Keratinocyte (primary cell): Measurements from ENCODE around the gene OPN1SW. TPM values are rescaled to one million over a fixed set of nuclear protein-coding genes. Genes with fewer than 3 reads are reported as not detected.

Experiments used
- DNase-seq: peaks from one replicate; pipeline ENCODE4 v3.0.0-alpha.2; 2011; ENCODE audit warnings: low read depth, missing footprints, low spot score
- FAIRE-seq: peaks from 2 replicates; lab custom pipeline; 2011; peaks lifted over from hg19 to GRCh38; lab: Jason Lieb, UNC
- H2AFZ ChIP-seq: 2 replicates; pipeline ENCODE4 v1.6.0; 2012; ENCODE audit warnings: low read length, control low read depth, inconsistent platforms; ENCODE audit not compliant: control insufficient read depth
- H3K27ac ChIP-seq: 2 replicates; pipeline ENCODE4 v1.5.1; 2011; ENCODE audit warnings: low read length; ENCODE audit not compliant: control insufficient read depth, insufficient read depth
- H3K27me3 ChIP-seq: 3 replicates; pipeline ENCODE4 v1.6.0; 2011; ENCODE audit warnings: low read length; ENCODE audit not compliant: control insufficient read depth, insufficient read depth; ENCODE audit errors: extremely low read depth
- H3K36me3 ChIP-seq, 2 experiments: 2 replicates in 1 of 2; 3 replicates in 1 of 2; pipeline ENCODE4 v1.5.1; 2011; ENCODE audit warnings: low read length in 2 of 2, mild to moderate bottlenecking in 1 of 2; ENCODE audit not compliant: control insufficient read depth in 2 of 2, insufficient read depth in 2 of 2; ENCODE audit errors: extremely low read depth in 1 of 2
- H3K4me1 ChIP-seq: 3 replicates; pipeline ENCODE4 v1.5.1; 2011; ENCODE audit warnings: low read length; ENCODE audit not compliant: control insufficient read depth, insufficient read depth; ENCODE audit errors: extremely low read depth
- H3K4me2 ChIP-seq: 3 replicates; pipeline ENCODE4 v1.6.0; 2011; ENCODE audit warnings: low read depth, low read length; ENCODE audit not compliant: control insufficient read depth, insufficient read depth; ENCODE audit errors: extremely low read depth
- H3K4me3 ChIP-seq, 3 experiments: fragments of 200-600 bp in 1 of 3; sonication (generic) in 1 of 3; 2 replicates in 2 of 3; 3 replicates in 1 of 3; pipeline ENCODE4 v1.5.1; 2011 to 2016; ENCODE audit warnings: low read length in 3 of 3, mild to moderate bottlenecking in 3 of 3, control low read depth in 2 of 3, inconsistent platforms in 1 of 3, low read depth in 1 of 3, mixed read lengths in 1 of 3, mixed run types in 1 of 3, moderate library complexity in 1 of 3; ENCODE audit not compliant: control insufficient read depth in 2 of 3, insufficient read depth in 2 of 3; ENCODE audit errors: extremely low read depth in 1 of 3
- H3K79me2 ChIP-seq: 2 replicates; pipeline ENCODE4 v1.6.0; 2012; ENCODE audit warnings: low read length; ENCODE audit not compliant: control insufficient read depth, insufficient read depth
- H3K9ac ChIP-seq: 3 replicates; pipeline ENCODE4 v1.6.0; 2011; ENCODE audit warnings: low read length; ENCODE audit not compliant: control insufficient read depth, insufficient read depth; ENCODE audit errors: extremely low read depth
- H3K9me1 ChIP-seq: 3 replicates; pipeline ENCODE4 v1.6.0; 2011; ENCODE audit warnings: low read length; ENCODE audit not compliant: control insufficient read depth, insufficient read depth; ENCODE audit errors: extremely low read depth
- H3K9me3 ChIP-seq: 2 replicates; pipeline ENCODE4 v1.5.1; 2012; ENCODE audit warnings: low read depth, low read length; ENCODE audit not compliant: control insufficient read depth
- H4K20me1 ChIP-seq: 3 replicates; pipeline ENCODE4 v1.6.0; 2011; ENCODE audit warnings: low read length; ENCODE audit not compliant: control insufficient read depth, insufficient read depth; ENCODE audit errors: extremely low read depth
- EZH2 ChIP-seq: IDR thresholded peaks from one replicate; pipeline ENCODE4 v1.6.1; 2012; ENCODE audit warnings: inconsistent platforms, mild to moderate bottlenecking, low read length, moderate library complexity
- dilution Hi-C: fragments of 300-500 bp; cut with MboI; formaldehyde crosslinking; loops from one replicate; pipeline ENCODE4 v1.7.0; 2020; ENCODE audit warnings: low sequenced_read_pairs; ENCODE audit not compliant: extremely low pct_ligation_motif_present
- polyA minus RNA-seq, 3 experiments: library from RNA; depleted of rRNA, polyadenylated mRNA; stranded (reverse); fragments of >200 nt; gene quantifications; 1 replicate in 1 of 3; 2 replicates in 1 of 3; 3 replicates in 1 of 3; pipeline ENCODE4 v1.2.3, GENCODE V29; 2011
- polyA plus RNA-seq, 5 experiments: library from polyadenylated mRNA; depleted of rRNA in 3 of 5; stranded (reverse) in 3 of 5; stranded (forward) in 1 of 5; unstranded in 1 of 5; fragments of >200 nt; gene quantifications; 1 replicate in 1 of 5; 2 replicates in 3 of 5; 3 replicates in 1 of 5; pipeline versions ENCODE4 v1.2.1 to v1.2.3, GENCODE V29; 2011 to 2012; ENCODE audit warnings: missing spikeins in 2 of 5, low read depth in 1 of 5, low replicate concordance in 1 of 5
- TF ChIP-seq, protein P1 (sequence below), 3 experiments: IDR thresholded peaks in 1 of 3; conservative IDR thresholded peaks in 1 of 3; optimal IDR thresholded peaks in 1 of 3; 2 replicates in 2 of 3; 3 replicates in 1 of 3; pipeline versions ENCODE3 to v1.5.1; 2011; ENCODE audit warnings: low read length in 3 of 3, mild to moderate bottlenecking in 3 of 3, moderate library complexity in 2 of 3, control low read depth in 1 of 3, inconsistent platforms in 1 of 3; ENCODE audit not compliant: insufficient read depth in 2 of 3; ENCODE audit errors: extremely low read depth in 1 of 3

Gene OPN1SW, protein sequence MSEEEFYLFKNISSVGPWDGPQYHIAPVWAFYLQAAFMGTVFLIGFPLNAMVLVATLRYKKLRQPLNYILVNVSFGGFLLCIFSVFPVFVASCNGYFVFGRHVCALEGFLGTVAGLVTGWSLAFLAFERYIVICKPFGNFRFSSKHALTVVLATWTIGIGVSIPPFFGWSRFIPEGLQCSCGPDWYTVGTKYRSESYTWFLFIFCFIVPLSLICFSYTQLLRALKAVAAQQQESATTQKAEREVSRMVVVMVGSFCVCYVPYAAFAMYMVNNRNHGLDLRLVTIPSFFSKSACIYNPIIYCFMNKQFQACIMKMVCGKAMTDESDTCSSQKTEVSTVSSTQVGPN
- polyA plus RNA-seq (not detected in 3 replicates), polyA minus RNA-seq (not detected in 3 replicates)
- not detected for polyA plus RNA-seq (2011; ENCODE audit: low read depth)
- polyA plus RNA-seq (2011; cell fraction: cytosol; rRNA removed), result not detected in 2 replicates
- not detected in 2 replicates for polyA plus RNA-seq (2011; cell fraction: nucleus; rRNA removed)
- not detected in 2 replicates for polyA plus RNA-seq (2012; ENCODE audit: low replicate concordance)
- not detected for polyA minus RNA-seq (2011; cell fraction: cytosol; rRNA and poly(A)+ RNA removed)
- polyA minus RNA-seq (2011; cell fraction: nucleus; rRNA and poly(A)+ RNA removed), result not detected in 2 replicates

DNA sequence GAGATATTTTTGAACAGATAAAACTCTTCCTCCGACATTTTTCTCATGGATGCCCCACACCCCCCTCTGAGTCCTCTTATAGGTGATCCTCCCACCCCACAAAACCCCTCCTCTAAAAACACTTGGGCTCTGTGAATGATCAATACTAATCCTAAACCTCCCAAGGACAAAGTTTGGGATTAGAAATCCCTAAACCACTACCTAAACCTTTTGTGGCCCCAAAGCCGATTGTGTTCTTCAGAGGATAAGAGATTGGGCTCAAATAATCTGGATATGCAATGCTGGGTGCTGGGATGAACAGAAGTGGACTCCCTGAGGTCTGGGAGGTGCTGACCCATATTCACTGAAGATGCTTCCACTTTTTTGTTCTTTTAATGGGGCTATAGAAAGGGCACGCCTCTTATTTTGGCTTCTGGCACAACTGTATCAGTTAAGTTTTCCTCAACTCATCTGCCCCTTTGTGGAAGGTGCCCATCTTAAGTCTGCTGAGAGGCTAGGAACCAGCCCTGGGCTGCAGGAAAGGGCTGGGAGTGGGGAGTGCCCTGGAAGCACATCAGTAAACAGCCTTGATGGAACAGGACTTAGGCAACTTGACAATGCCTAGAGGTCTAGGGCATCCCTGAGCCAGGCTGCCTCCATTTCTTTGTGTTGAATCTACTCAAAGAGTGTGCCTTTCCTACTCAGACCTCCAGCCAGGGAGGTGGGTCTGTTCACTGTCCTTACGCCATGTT lies at the start of gene OPN1SW:
Gene OPN1SW, minus strand, starts transcription at position 51 of the 731 bp plus-strand sequence. Its CDS starts 13 bp downstream, at position 38.
- Histone ChIP-seq H3K4me1 (no peaks in the 10 kb centered on the region), H3K4me3 (no peak within 1 kb of the TSS), H3K9me3 (no peaks in the 10 kb centered on the region), H3K9ac (no peak within 1 kb of the TSS), H3K9me1 (no peaks in the 10 kb centered on the region), H3K36me3 (peaks cover 4% of the 10 kb centered on the region in 2 experiments), H4K20me1 (no peaks in the 10 kb centered on the region), H3K4me2 (no peak within 1 kb of the TSS), H2AFZ (no peak within 1 kb of the TSS), H3K27ac (no peak within 1 kb of the TSS), H3K27me3 (no peaks in the 10 kb centered on the region), H3K79me2 (no peaks in the 10 kb centered on the region)
- TF ChIP-seq EZH2, result no peak
- TF ChIP-seq, protein P1, sequence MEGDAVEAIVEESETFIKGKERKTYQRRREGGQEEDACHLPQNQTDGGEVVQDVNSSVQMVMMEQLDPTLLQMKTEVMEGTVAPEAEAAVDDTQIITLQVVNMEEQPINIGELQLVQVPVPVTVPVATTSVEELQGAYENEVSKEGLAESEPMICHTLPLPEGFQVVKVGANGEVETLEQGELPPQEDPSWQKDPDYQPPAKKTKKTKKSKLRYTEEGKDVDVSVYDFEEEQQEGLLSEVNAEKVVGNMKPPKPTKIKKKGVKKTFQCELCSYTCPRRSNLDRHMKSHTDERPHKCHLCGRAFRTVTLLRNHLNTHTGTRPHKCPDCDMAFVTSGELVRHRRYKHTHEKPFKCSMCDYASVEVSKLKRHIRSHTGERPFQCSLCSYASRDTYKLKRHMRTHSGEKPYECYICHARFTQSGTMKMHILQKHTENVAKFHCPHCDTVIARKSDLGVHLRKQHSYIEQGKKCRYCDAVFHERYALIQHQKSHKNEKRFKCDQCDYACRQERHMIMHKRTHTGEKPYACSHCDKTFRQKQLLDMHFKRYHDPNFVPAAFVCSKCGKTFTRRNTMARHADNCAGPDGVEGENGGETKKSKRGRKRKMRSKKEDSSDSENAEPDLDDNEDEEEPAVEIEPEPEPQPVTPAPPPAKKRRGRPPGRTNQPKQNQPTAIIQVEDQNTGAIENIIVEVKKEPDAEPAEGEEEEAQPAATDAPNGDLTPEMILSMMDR (optimal IDR thresholded peaks at IDR 0.05 in 1 of 3, IDR thresholded peaks at IDR 0.05 in 1 of 3, conservative IDR thresholded peaks at IDR 0.05 in 1 of 3; ENCODE audit: extremely low read depth in 1 of 3, insufficient read depth in 2 of 3, low read length in 3 of 3), result no peak
- dilution Hi-C loops, result no loop called here
- FAIRE-seq, result no peak
- DNase-seq, result no peak

DNA sequence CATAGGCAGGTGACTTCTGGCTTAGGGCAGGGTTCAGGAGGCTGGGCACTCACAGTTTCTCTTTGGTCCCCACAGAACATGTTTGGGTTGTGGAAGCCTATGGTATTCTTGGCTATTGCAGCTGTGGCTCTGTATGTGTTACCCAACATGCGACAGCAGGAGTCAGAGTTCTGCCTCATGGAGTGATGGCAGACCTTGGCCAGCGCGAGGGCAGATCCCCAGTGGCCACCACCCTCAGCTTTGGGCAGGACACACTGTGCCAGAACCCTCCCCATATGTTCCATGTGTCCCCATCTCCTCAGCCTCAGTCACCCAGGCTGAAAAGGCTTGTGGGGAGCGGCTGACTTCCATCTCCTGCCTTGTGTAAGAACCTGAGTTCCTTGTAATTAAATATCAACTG lies 46.1 kb upstream of the OPN1SW start:
- dilution Hi-C loops, result no loop called here
- no peaks in the 10 kb centered on the region for H4K20me1 ChIP-seq
- no peaks in the 10 kb centered on the region for H3K9me3 ChIP-seq
- H3K4me2 ChIP-seq, result no peak overlapping the region
- no peaks in the 10 kb centered on the region for H3K4me1 ChIP-seq
- DNase-seq, result no peak
- no peaks in the 10 kb centered on the region for H3K9me1 ChIP-seq
- no peak overlapping the region for H3K4me3 ChIP-seq
- no peaks in the 10 kb centered on the region for H3K36me3 ChIP-seq
- H3K27ac ChIP-seq, result no peak overlapping the region
- no peak overlapping the region for H2AFZ ChIP-seq
- no peak for TF ChIP-seq EZH2
- TF ChIP-seq, protein P1 (optimal IDR thresholded peaks at IDR 0.05 in 1 of 3, IDR thresholded peaks at IDR 0.05 in 1 of 3, conservative IDR thresholded peaks at IDR 0.05 in 1 of 3; ENCODE audit: extremely low read depth in 1 of 3, insufficient read depth in 2 of 3, low read length in 3 of 3), result no peak
- H3K27me3 ChIP-seq, result peaks cover 25% of the 10 kb centered on the region
- no peak overlapping the region for H3K9ac ChIP-seq
- no peak for FAIRE-seq
- no peaks in the 10 kb centered on the region for H3K79me2 ChIP-seq
